DMS 273 treated with DMSO at 0.1 percent for 48 hours (cell line): ENCODE results near the gene BEND5.

Experiments used
- DNase-seq: peaks from one replicate; lab custom pipeline; 2025; lab: John Stamatoyannopoulos, UW

BEND5 gene, protein sequence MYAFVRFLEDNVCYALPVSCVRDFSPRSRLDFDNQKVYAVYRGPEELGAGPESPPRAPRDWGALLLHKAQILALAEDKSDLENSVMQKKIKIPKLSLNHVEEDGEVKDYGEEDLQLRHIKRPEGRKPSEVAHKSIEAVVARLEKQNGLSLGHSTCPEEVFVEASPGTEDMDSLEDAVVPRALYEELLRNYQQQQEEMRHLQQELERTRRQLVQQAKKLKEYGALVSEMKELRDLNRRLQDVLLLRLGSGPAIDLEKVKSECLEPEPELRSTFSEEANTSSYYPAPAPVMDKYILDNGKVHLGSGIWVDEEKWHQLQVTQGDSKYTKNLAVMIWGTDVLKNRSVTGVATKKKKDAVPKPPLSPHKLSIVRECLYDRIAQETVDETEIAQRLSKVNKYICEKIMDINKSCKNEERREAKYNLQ

GRCh38 chr1:48776393-48777218 is at the start of gene BEND5:
TSS of gene BEND5 (minus strand) at chr1:48776891. CDS start at chr1:48776831, 60 bp downstream.
- no peak for DNase-seq

- DNase-seq: no peak
Observed at GRCh38 chr1:48823168-48823567, 46.5 kb upstream of the BEND5 start.

DNA sequence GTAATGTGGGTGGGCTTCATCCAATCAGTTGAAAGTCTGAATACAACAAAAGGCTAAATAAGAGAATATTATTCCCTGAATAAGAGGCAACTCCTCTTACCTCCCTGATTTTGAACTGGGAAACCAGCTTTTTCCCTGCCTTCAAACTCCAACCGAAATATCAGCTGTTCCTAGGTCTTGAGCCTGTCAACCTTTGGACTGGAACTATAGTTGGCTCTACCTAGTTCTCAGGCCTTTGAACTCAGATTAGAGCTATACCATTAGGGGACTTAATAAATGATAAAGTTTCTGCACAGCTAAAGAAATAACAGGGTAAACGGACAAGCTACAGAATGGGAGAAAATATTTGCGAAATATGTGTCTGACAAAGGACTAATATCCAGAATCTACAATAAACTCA is 43.8 kb upstream of the BEND5 start:
- no peak for DNase-seq

GRCh38 chr1:48817505-48818114 is 40.9 kb upstream of the BEND5 start:
- no peak for DNase-seq

DNA sequence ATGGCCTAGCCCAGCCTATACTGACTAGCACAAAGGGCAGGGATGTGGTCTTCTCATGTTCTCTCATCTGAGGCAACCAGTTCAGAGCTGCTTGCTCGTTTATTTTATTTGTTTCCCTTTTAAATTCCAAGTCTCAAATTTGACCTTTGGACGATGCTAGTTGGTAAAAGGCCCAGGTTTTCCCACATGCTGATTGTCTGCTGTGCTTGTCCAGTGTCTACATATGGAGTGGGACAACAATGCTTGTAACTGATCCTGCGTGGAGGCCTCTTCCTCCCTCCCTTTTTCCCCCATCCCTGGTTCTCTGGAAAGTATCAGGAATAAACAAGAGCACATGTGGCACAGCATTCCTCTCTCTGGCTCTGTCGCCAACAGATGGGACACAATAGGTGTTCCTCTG is 34.0 kb upstream of the BEND5 start:
- no peak for DNase-seq

DNA sequence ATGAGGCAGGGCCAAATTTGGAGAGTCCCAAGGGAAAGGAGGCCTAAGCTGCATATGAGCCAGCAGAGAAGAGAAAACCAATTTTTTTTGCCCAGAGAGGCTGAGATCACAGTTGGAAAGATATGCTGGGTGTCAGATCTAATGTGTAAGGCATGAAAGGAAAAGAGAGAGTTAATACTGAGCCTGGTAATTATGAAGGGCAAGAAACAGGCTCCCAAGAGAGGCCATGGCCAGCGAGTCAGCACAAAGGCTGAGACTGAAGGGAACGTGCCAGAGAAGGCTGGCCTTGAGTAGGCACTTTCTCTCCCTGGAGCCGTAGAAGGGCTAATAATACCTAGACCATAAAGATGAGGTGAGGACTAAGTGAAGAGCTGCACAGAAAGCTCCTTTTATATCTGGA is 31.8 kb upstream of the BEND5 start:
- no peak for DNase-seq

- no peak for DNase-seq
Observed at GRCh38 chr1:48807554-48808260, 31.0 kb upstream of the BEND5 start.

GRCh38 chr1:48803474-48803873 is 26.8 kb upstream of the BEND5 start:
- DNase-seq: no peak

DNA sequence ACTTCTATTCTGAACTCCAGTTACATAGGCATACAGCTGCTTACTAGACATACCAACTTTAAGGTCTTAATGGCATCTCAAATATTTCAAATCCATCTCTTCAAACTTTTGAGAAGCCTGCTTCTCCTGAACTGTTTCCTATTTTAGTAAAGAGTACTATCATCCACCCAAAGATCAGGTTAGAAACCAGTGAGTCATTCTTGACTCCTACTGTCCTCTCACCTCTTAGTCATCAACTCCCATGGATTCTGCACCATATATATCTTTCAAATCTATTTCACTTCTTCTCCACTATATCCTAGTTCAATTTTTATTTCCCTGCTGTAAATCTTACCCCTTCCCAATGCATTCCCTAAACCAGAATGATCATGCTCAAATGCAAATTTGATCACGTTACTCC is 18.1 kb upstream of the BEND5 start:
- no peak for DNase-seq

- no peak for DNase-seq
Observed at GRCh38 chr1:48793863-48794262, 17.2 kb upstream of the BEND5 start.

GRCh38 chr1:48792961-48793360 is 16.3 kb upstream of the BEND5 start:
- no peak for DNase-seq

- DNase-seq: no peak
Observed at GRCh38 chr1:48790397-48790796, 13.7 kb upstream of the BEND5 start.

- DNase-seq: no peak
Observed at GRCh38 chr1:48789903-48790302, 13.2 kb upstream of the BEND5 start.

DNA sequence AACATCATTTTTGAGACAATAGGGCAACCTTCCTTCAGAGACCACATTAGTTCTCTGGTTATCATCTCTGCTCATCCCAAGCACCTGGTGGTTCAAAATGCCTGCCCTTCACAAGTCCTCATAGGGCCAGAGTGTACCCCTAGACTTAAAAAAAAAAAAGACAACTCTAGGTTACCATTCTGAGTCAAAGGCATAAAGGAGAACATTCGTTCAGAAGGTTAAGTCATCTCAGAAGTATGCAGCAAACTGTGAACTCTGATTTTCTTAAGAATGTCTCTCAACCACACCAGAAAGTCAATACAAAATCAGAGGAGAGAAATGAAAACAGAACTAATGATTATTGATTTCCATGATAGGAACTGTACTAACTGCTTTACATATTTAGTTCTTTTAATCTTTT is 9.2 kb upstream of the BEND5 start:
- DNase-seq: no peak

GRCh38 chr1:48784301-48784700 is 7.6 kb upstream of the BEND5 start:
- no peak for DNase-seq

- DNase-seq: no peak
Observed at GRCh38 chr1:48777219-48777895, 666 bp upstream of the BEND5 start.

GRCh38 chr1:48775831-48776392 is 779 bp downstream of the BEND5 start:
- DNase-seq: no peak

DNA sequence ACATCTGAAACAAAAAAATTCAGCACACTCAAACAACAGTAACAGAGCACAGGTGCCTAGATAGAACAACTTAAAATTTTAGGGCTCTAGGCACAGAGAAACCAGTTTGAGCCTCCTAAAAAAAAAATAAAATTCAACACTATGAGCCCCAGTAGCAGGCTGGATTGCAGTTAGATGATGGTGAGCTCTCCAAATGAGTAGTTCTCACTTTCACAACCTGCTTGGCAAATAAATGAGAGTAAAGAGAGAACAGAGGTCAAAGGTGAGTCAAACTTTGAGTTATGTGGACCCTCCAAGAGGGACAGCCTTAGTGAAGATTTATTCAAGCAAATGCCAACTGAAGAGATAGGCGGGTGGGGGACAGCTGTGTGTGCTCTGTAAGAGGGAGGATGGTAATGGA is 3.6 kb downstream of the BEND5 start:
- no peak for DNase-seq

DNA sequence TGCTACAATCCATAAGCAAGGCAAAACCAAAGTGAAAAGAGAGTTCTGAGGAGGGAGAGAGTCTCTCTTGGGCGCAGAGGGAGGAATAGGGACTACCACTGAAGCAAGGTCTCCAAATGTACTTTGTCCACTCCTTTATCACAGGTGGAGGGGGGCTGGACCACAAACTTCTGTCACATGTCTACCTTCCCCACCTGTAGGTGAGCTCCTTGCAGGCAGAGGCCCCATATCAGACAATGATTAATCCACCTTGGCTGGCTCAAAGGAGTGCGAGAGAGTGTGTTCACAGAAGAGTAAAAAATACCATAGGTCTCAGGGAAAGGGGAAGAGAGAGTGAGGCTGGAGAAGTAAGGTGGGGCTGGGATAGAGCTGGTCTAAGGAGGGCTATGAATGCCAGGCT is 4.5 kb downstream of the BEND5 start:
- no peak for DNase-seq

DNA sequence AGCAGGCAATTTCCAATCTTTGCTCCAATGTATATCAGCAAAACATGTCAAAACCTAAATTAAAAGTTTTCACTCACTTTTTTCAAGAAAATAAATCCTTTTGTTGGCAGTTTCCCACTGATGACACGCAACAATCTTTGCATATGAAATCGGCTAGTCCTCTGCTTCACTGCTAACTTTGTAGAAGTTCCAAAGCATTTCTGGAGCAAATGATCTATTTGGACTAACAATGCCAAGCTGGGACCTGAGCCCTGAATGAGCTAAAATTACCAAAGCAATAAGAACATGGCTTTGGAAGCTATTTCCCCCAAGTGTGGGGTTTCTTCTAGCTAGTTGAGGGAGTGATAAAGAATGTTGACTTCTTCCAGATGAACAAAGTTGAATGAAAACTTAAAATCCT is 5.1 kb downstream of the BEND5 start:
- DNase-seq: no peak

- no peak for DNase-seq
Observed at GRCh38 chr1:48767975-48768510, 8.6 kb downstream of the BEND5 start.
